Muscle layer of duodenum (tissue), 2 donors: Measurements from ENCODE around the gene MKLN1.
"Not testable (repeated sequence)": the region's sequence is repeated elsewhere in the genome, so short reads cannot be mapped to it uniquely, and the experiment has no call there.

Experiments used
- H3K27ac ChIP-seq: one replicate; pipeline ENCODE4 v1.7.0; 2013; ENCODE audit warnings: mild to moderate bottlenecking, low read length
- H3K27me3 ChIP-seq: one replicate; pipeline ENCODE4 v1.7.0; 2013; ENCODE audit warnings: low read depth, mild to moderate bottlenecking, control low read depth, low read length
- H3K36me3 ChIP-seq, 2 donors: one replicate each; pipeline ENCODE4 v1.7.0; 2013; ENCODE audit warnings: low read length in 2 of 2, control low read depth in 1 of 2, mild to moderate bottlenecking in 1 of 2; ENCODE audit not compliant: insufficient read depth in 2 of 2, control insufficient read depth in 1 of 2
- H3K4me1 ChIP-seq, 2 donors: one replicate each; pipeline ENCODE4 v1.7.0; 2013; ENCODE audit warnings: low read length in 2 of 2, mild to moderate bottlenecking in 2 of 2, control low read depth in 1 of 2, moderate library complexity in 1 of 2; ENCODE audit not compliant: insufficient read depth in 2 of 2, control insufficient read depth in 1 of 2
- H3K4me3 ChIP-seq, 2 donors: one replicate each; pipeline ENCODE4 v1.7.0; 2013; ENCODE audit warnings: low read length in 2 of 2, low read depth in 1 of 2, mild to moderate bottlenecking in 1 of 2
- H3K9me3 ChIP-seq, 2 donors: one replicate each; pipeline ENCODE4 v1.7.0; 2013; ENCODE audit warnings: low read length in 2 of 2, control low read depth in 1 of 2, mild to moderate bottlenecking in 1 of 2; ENCODE audit not compliant: control insufficient read depth in 1 of 2
- donor health status: healthy.

MKLN1 gene

DNA sequence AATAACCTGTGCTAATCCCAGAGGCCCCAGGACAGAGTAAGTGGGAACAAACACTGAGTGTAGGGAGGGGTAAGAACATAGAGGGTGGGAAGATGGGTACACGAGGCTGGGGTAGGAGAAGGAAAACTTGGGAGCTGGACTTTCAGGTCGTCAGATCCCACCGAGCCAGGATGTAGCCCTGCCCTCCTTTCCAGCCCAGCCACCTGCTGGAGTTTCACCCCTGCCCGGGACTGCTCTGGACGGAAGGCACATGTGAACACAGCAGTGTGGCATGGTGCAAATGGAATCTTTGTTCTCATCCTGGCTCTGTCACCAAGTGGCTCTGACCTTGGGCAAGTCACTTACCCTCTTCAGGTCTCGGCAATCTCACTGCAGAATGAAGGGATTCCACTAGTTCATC is 176.0 kb downstream of the MKLN1 start:
- H3K27ac ChIP-seq: no peak overlapping the region
- peaks cover 10 to 19% of the 10 kb centered on the region in 2 donors for H3K4me1 ChIP-seq
- no peak overlapping the region for H3K4me3 ChIP-seq
- H3K27me3 ChIP-seq: no peaks in the 10 kb centered on the region
- peaks cover 4 to 5% of the 10 kb centered on the region in 2 donors for H3K36me3 ChIP-seq
- H3K9me3 ChIP-seq: no peaks in the 10 kb centered on the region

DNA sequence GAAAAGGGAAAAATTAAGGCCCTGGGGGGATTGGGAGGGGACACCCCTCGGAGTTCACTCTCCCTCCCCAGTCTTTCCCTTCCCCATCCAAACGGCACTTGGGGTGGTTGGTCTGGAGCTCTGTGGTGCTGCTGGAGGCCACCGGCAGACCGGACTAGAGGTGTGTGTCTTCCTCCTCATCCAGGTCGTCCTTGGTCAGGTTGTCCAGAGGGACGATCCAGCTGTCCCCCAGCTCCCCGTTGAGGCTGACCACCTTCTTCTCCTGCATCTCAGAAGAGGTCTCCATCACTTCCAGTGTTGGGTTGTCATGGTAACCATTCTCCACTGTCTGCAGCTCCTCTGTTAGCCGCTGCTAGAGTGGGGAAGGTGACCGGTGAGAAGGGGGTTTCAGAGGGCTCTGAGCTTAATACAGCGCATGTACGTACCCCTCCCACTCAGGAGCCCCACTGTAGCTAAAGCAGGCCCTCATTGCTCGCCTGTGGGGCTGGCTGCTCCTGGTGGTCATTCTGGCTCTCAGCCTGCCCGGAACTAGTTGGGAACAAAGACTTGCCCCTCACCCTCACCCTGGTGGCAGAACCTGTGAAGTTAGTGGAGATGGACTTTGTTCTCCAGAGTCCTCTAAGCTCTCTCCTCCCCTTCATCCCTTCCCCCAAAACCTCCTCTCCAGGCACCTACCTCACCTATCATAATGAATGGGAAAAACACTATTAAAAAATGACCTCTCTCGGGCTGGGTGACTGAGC is 176.7 kb downstream of the MKLN1 start:
- no peak overlapping the region for H3K27ac ChIP-seq
- H3K4me3 ChIP-seq: no peak overlapping the region
- peaks cover 10 to 19% of the 10 kb centered on the region in 2 donors for H3K4me1 ChIP-seq
- no peaks in the 10 kb centered on the region for H3K9me3 ChIP-seq
- H3K27me3 ChIP-seq: no peaks in the 10 kb centered on the region
- peaks cover 4 to 5% of the 10 kb centered on the region in 2 donors for H3K36me3 ChIP-seq

DNA sequence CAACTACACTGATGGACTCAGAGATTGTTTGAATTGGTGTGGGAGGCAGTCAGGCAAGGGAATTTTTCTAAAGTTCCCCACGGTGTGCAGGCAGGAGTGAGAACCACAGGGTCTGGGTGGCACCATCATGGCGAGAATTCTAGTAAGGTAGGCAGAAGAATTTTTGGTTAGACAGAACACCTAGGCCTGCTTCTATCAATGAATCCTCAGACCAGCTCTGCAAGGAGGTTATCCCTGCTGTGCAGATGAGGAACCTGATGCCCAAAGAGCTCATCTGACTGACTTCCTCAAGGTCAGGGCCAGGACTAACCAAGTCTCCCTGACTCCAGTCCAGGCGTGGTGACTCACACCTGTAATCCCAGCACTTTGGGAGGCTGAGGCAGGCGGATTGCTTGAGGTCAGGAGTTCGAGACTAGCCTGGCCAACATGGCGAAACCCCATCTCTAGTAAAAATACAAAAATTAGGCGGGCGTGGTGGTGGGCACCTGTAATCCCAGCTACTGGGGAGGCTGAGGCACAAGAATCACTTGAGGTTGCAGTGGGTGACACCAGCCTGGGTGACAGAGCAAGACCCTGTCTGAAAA is 177.5 kb downstream of the MKLN1 start:
- not testable (repeated sequence) for H3K4me3 ChIP-seq, H3K27me3 ChIP-seq, H3K9me3 ChIP-seq, H3K36me3 ChIP-seq, H3K27ac ChIP-seq
- peaks cover 10 to 19% of the 10 kb centered on the region in 2 donors for H3K4me1 ChIP-seq

DNA sequence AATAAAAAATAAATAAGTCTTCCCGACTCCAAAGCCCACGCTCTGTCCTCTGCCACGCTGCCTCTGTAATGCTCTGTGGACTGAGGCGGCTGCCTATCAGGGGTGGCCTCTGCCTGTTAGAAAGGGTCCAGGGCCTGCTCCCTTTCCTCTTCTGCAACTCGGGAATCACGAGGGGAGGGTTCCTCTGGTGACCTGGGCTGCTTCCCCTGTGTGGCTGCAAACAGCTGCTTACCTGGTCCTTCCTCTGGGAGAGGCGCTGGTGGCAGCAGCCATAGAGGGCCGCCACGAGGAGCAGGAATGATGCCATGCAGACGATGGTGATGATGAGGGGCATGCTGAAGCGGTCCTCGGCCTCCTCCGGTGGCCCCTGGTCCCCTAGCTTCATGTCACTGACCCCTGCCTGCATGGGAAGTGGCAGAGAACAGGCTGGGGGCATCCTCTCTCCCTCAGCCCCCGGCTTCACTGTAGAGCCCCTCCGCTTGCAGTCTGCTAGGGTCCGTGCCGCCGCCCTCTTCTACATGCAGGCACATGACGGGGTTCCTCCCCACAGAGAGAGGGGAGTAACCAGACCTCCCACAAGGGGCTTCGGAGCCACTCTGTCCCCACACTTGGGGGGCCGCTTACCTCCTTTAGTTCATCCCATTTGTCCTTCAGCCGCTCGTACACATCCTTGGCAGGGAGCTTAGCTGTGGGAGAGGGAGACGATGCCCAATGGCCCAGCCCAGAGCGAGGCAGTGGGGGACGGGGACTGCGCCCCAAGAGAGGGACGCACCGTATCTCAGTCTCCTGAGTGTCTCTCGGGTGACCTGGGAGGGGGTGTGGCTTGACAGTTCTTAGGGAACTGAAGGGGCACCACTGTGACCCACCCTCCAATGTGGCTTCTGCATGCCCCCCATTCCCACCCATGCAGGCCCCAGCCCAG is 178.2 kb downstream of the MKLN1 start:
- Histone ChIP-seq H3K36me3 (peaks cover 0 to 4% of the 10 kb centered on the region in 2 donors), H3K4me3 (no peak overlapping the region), H3K27me3 (no peaks in the 10 kb centered on the region), H3K9me3 (no peaks in the 10 kb centered on the region), H3K4me1 (peaks cover 10 to 19% of the 10 kb centered on the region in 2 donors), H3K27ac (no peak overlapping the region)

DNA sequence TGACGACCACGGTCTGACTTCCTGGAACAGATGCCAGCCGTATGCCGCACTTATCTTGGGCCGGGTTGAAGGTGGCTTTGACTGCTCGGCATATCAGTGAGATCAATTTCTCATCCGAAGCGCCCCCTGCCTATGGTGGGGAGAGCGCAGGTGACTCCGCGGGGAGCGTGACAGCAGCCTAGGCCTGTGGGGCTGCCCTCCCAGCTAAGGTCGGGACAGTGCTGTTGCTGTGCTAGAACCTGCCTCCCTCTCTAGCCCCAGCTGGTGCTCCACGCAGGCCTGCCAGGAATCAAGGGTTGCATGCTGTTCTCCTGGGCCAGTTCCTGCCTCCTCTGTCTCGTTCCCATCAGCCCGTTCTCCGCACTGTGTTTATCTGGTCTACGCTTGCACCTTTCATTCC is 178.9 kb downstream of the MKLN1 start:
- Histone ChIP-seq H3K4me3 (no peak overlapping the region), H3K27me3 (no peaks in the 10 kb centered on the region), H3K27ac (no peak overlapping the region), H3K36me3 (peaks cover 0 to 4% of the 10 kb centered on the region in 2 donors), H3K4me1 (peaks cover 10 to 20% of the 10 kb centered on the region in 2 donors), H3K9me3 (no peaks in the 10 kb centered on the region)

DNA sequence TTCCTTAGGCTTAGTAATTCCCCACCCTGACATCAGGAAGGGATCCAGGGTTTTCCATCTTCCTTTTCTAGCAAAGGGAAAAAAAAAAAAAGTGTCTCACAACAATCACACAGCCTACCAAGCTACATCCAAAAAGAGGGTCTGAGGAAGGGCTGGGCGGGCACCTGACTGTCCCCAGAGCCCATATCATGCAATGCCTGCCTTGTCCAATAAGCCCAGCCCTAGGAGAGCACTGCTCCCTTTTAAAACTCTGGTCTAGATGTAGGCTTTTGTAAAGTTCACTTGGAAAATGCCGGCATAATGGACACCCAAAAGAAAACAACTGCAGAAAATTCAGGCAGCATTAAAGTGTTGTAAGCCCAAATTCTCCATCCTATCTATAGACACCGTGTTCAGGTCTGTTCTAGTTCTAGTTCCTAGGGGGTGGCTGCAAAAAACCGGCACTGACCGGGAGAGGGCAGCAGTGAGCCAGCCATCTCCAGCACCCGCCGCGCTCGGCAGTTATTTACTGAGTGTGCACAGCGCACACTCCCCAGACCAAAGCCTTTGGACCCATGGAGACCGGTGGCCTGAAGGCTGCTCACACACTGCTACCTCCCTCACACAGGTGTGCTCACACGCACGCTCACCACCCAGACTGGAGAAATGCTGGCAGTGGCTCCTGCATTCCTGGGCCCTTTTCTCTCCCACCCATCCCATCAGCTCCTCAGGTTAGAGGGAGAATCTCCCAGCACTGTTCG is 180.1 kb downstream of the MKLN1 start:
- peaks cover 0 to 4% of the 10 kb centered on the region in 2 donors for H3K36me3 ChIP-seq
- no peaks in the 10 kb centered on the region for H3K27me3 ChIP-seq
- no peaks in the 10 kb centered on the region for H3K9me3 ChIP-seq
- no peak overlapping the region for H3K27ac ChIP-seq
- no peak overlapping the region for H3K4me3 ChIP-seq
- H3K4me1 ChIP-seq: peaks cover 10 to 21% of the 10 kb centered on the region in 2 donors

DNA sequence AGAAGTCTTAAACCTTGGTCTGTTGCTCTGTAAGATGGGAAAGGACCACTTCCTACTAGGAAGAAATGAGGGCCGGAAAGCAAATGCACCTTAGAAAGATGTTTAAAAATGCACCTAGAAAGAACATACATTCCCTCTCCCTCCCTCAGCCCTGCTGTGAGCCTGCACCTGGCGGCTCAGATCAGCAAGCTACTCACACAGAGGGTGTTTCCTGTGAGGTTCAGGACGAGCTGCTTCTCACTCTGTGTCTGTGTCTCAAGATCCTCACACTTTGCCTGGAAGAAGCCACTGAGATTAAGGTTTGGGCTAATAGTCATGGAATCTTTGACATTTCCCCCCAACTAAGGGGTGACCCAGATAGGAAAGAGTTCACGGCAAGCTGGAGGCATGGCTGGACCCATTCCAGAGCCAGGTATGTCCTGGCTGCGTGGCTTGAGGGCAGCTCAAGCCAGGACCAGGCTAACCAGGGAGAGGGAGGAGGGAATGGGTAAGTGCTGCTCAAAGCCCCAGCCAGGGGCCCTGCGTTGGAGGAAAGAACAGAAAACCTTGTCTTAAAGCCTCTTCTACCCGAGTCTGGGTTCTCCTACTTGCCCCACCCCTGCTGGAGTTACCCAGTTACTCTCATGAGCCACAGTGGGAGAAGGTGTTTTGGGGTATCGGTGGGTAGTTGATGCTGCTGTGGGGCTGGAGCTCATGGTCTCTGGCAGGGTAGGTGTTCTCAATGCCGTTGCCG is 181.2 kb downstream of the MKLN1 start:
- peaks cover 5 to 17% of the 10 kb centered on the region in 2 donors for H3K4me1 ChIP-seq
- no peak overlapping the region for H3K27ac ChIP-seq

DNA sequence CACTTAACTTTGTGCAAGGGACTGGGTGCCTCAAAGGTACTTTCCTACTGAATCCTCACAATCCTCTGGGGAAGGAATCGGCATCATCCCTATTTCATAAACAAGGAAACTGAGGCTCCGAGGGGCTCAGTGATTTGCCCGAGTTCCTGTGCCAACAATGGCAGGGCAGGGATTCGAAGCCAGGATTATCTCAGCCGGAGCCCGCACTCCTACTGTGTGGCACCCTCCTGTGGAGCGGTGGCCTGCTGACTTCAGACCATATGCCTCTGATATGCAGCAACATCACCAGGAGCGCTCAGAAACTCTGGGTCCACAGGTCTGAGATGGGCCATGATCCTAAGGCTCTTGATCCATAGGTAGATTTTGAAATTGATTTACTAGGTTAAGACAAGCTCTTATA is 182.1 kb downstream of the MKLN1 start:
- H3K9me3 ChIP-seq: no peaks in the 10 kb centered on the region
- no peak overlapping the region for H3K27ac ChIP-seq
- H3K27me3 ChIP-seq: no peaks in the 10 kb centered on the region
- peaks cover 5 to 17% of the 10 kb centered on the region in 2 donors for H3K4me1 ChIP-seq
- H3K4me3 ChIP-seq: no peak overlapping the region
- H3K36me3 ChIP-seq: peaks cover 0 to 4% of the 10 kb centered on the region in 2 donors

More for the DNA sequence above, 181.2 kb downstream of the MKLN1 start:
- Histone ChIP-seq H3K9me3 (no peaks in the 10 kb centered on the region), H3K27me3 (no peaks in the 10 kb centered on the region), H3K4me3 (no peak overlapping the region), H3K36me3 (peaks cover 0 to 4% of the 10 kb centered on the region in 2 donors)

DNA sequence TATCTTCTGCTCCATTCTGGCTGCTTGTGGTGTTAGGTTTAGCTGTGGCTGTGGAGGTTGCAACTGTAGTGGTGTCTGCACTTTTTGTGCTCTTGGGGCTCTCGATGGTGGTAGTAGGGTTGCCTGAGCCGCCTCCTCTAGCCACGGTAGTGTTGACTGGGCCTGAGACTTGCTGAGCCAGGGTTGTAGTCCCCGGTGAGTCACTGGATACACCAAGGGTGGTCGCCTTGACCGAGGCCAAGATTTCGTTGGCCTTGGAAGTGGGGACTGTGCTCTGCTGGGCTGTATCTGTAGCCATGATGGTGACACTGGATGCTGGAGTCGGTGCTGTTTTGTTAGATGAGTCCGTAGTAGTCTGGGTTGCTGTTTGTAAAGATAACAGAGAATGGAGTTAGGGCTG is 183.4 kb downstream of the MKLN1 start:
- Histone ChIP-seq H3K36me3 (no peaks in the 10 kb centered on the region), H3K9me3 (no peaks in the 10 kb centered on the region), H3K27ac (no peak overlapping the region), H3K4me3 (no peak overlapping the region), H3K4me1 (peaks cover 5 to 17% of the 10 kb centered on the region in 2 donors), H3K27me3 (no peaks in the 10 kb centered on the region)

DNA sequence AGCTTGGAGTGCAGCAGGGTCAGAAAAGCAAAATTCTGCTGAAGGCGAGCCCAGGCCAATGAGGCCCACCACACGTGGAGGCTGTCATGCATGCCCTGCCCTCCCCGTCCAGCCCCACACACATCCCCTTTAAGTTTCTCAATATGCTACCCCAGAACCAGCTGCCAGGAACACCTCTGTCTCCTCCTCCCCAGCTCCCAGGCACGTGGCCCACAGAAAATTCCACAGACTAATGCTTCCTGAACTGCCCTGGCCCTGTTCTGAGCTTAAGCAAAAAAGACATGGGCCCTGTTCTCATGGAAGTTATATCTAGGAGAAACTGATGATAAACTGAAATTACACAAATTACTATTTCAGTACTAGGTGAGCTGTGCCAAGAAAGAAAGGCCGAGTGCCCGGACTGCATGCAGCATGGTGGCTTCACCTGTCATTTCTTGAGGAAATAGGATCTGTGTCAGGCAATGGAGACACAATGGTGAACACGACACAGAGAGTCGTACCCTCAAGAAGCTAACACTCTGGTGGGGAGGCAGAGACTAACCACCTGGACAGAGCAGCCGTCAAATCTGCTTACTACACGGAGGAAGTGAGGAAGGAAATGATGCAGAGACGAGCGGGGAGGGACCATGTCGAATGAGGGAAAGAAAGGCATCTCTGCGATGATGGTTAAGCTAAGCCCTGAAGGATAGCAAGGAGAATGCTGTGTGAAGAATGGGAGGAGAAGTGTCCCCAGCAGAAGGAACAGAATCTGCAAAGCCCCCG is 184.3 kb downstream of the MKLN1 start:
- Histone ChIP-seq H3K4me3 (no peak overlapping the region), H3K27me3 (no peaks in the 10 kb centered on the region), H3K9me3 (no peaks in the 10 kb centered on the region), H3K27ac (no peak overlapping the region), H3K36me3 (no peaks in the 10 kb centered on the region), H3K4me1 (peaks cover 2 to 17% of the 10 kb centered on the region in 2 donors)
